Activated CD8-positive, alpha-beta T cell treated with anti-CD3 and anti-CD28 coated beads, Interleukin-2, amount 10 ng/mL, durations not matched to agents 7 days and 5 days (primary cell): ENCODE results near the gene MED15. TPM values are rescaled to one million over a fixed set of nuclear protein-coding genes. Genes with fewer than 3 reads are reported as not detected.

ENCODE experiments used
- ATAC-seq: fragments of 150-1000 bp; cut with Tn5 transposase; one replicate; pipeline ENCODE4 v1.10.0; 2021; ENCODE audit warnings: moderate library complexity
- CTCF ChIA-PET: fragments of 350-600 bp; sonication (Branson Sonifier 250); formaldehyde crosslinking; loops from one replicate; lab custom pipeline; 2021; ENCODE audit warnings: antibody characterized with exemption; lab: Charles Lee
- POLR2A ChIA-PET: fragments of 350-600 bp; sonication (Branson Sonifier 250); formaldehyde crosslinking; loops from one replicate; lab custom pipeline; 2021; ENCODE audit warnings: antibody characterized with exemption; lab: Charles Lee
- DNase-seq: peaks from one replicate; pipeline ENCODE4 v3.0.0-alpha.2; 2020
- H3K27ac Mint-ChIP-seq: one replicate; pipeline ENCODE4 v1.8.0; 2021; ENCODE audit warnings: mild to moderate bottlenecking, mixed read lengths
- H3K27me3 Mint-ChIP-seq: one replicate; pipeline ENCODE4 v1.8.0; 2021; ENCODE audit warnings: low read depth, mixed read lengths
- H3K36me3 Mint-ChIP-seq: one replicate; pipeline ENCODE4 v1.8.0; 2021; ENCODE audit warnings: low read depth, mixed read lengths
- H3K4me1 Mint-ChIP-seq: one replicate; pipeline ENCODE4 v1.8.0; 2021; ENCODE audit warnings: low read depth, mixed read lengths
- H3K4me3 Mint-ChIP-seq: one replicate; pipeline ENCODE4 v1.8.0; 2021; ENCODE audit warnings: mild to moderate bottlenecking, mixed read lengths
- H3K9me3 Mint-ChIP-seq: one replicate; pipeline ENCODE4 v1.8.0; 2022; ENCODE audit warnings: mixed read lengths; ENCODE audit not compliant: insufficient read depth
- total RNA-seq, 2 experiments: library from RNA; stranded (reverse); gene quantifications; one replicate each; pipeline ENCODE4 v1.2.3, GENCODE V29; 2021

MED15 gene
- total RNA-seq, 2 experiments from 2014 or later, result 155 to 161 TPM

- Mint-ChIP-seq H3K9me3 (no peaks in the 10 kb centered on the region), H3K27me3 (no peaks in the 10 kb centered on the region), H3K27ac (peak overlapping the region; percentile 89), H3K36me3 (peaks cover 90% of the 10 kb centered on the region), H3K4me1 (peaks cover 89% of the 10 kb centered on the region), H3K4me3 (peak overlapping the region; percentile 53)
- DNase-seq (no peak), ATAC-seq (no peak)
- POLR2A ChIA-PET, result interaction anchor here (0.9 to 5.5 kb wide), 5 partner anchors 10 to 145 kb away, joined by 3 to 28 read pairs (median 7); partner anchors contain the start of gene MED15
- CTCF ChIA-PET, result interaction anchor here (0.6 to 14.1 kb wide), 10 partner anchors 15 to 216 kb away, joined by 3 to 465 read pairs (median 4); partner anchors contain the start of gene MED15
These were observed 61.2 kb downstream of the MED15 start for GRCh38 chr22:20568502-20569058.

GRCh38 chr22:20569059-20570058 lies 61.9 kb downstream of the MED15 start:
- Mint-ChIP-seq H3K4me1 (peaks cover 81% of the 10 kb centered on the region), H3K27ac (peak overlapping the region; percentile 89), H3K4me3 (peak overlapping the region; percentile 53), H3K9me3 (no peaks in the 10 kb centered on the region), H3K36me3 (peaks cover 90% of the 10 kb centered on the region), H3K27me3 (no peaks in the 10 kb centered on the region)
- ChIA-PET POLR2A (interaction anchor here (0.6 to 5.5 kb wide), 6 partner anchors 10 to 61 kb away, joined by 3 to 28 read pairs (median 6); partner anchors contain the start of gene MED15), CTCF (interaction anchor here (0.6 to 14.1 kb wide), 12 partner anchors 14 to 215 kb away, joined by 3 to 465 read pairs (median 4); partner anchors contain the start of gene MED15)
- DNase-seq, result peak; percentile 91
- ATAC-seq, result peak; percentile 85

- no peak for ATAC-seq
- no peak for DNase-seq
- POLR2A ChIA-PET, result interaction anchor here (0.9 to 5.5 kb wide), 2 partner anchors 27 to 63 kb away, joined by 5 to 28 read pairs; partner anchors contain the start of gene MED15
- peak overlapping the region; percentile 31 for H3K4me3 Mint-ChIP-seq
- no peaks in the 10 kb centered on the region for H3K27me3 Mint-ChIP-seq
- H3K36me3 Mint-ChIP-seq, result peaks cover 89% of the 10 kb centered on the region
- H3K4me1 Mint-ChIP-seq, result peaks cover 67% of the 10 kb centered on the region
- CTCF ChIA-PET, result interaction anchor here (0.6 to 14.1 kb wide), 13 partner anchors 8 to 172 kb away, joined by 3 to 465 read pairs (median 4); partner anchors contain the start of gene MED15
- H3K27ac Mint-ChIP-seq, result peak overlapping the region; percentile 84
- H3K9me3 Mint-ChIP-seq, result no peaks in the 10 kb centered on the region
These were observed 63.7 kb downstream of the MED15 start for GRCh38 chr22:20571078-20571503.

GRCh38 chr22:20571531-20572007 lies 64.2 kb downstream of the MED15 start:
- no peaks in the 10 kb centered on the region for H3K9me3 Mint-ChIP-seq
- peak overlapping the region; percentile 8 for H3K4me3 Mint-ChIP-seq
- no peaks in the 10 kb centered on the region for H3K27me3 Mint-ChIP-seq
- H3K4me1 Mint-ChIP-seq, result peaks cover 63% of the 10 kb centered on the region
- H3K36me3 Mint-ChIP-seq, result peaks cover 87% of the 10 kb centered on the region
- peak; percentile 75 for DNase-seq
- CTCF ChIA-PET, result interaction anchor here (0.6 to 14.1 kb wide), 13 partner anchors 9 to 173 kb away, joined by 3 to 465 read pairs (median 4); partner anchors contain the start of gene MED15
- POLR2A ChIA-PET, result interaction anchor here (0.9 to 5.5 kb wide), 3 partner anchors 20 to 63 kb away, joined by 3 to 28 read pairs (median 5); partner anchors contain the start of gene MED15
- peak overlapping the region; percentile 84 for H3K27ac Mint-ChIP-seq
- ATAC-seq, result no peak

GRCh38 chr22:20572132-20572802 lies 64.9 kb downstream of the MED15 start:
- ATAC-seq, result no peak
- POLR2A ChIA-PET, result interaction anchor here (1.4 kb wide), 1 partner anchor 21 kb away, joined by 3 read pairs; no protein-coding TSS in a partner anchor
- CTCF ChIA-PET, result interaction anchor here (0.9 to 14.1 kb wide), 9 partner anchors 9 to 154 kb away, joined by 3 to 465 read pairs (median 4); partner anchors contain the start of gene MED15
- DNase-seq, result no peak
- Mint-ChIP-seq H3K4me1 (peaks cover 56% of the 10 kb centered on the region), H3K36me3 (peaks cover 84% of the 10 kb centered on the region), H3K9me3 (no peaks in the 10 kb centered on the region), H3K27ac (no peak overlapping the region), H3K4me3 (no peak overlapping the region), H3K27me3 (no peaks in the 10 kb centered on the region)

- Mint-ChIP-seq H3K27me3 (no peaks in the 10 kb centered on the region), H3K27ac (peak overlapping the region; percentile 49), H3K4me3 (no peak overlapping the region), H3K4me1 (peaks cover 47% of the 10 kb centered on the region), H3K36me3 (peaks cover 78% of the 10 kb centered on the region), H3K9me3 (no peaks in the 10 kb centered on the region)
- DNase-seq (no peak), ATAC-seq (no peak)
- ChIA-PET CTCF (interaction anchor here (0.6 to 14.1 kb wide), 3 partner anchors 10 to 65 kb away, joined by 3 to 465 read pairs (median 48); no protein-coding TSS in a partner anchor), POLR2A (no interaction called here)
These were observed 65.9 kb downstream of the MED15 start for GRCh38 chr22:20573176-20573832.

- peak overlapping the region; percentile 25 for H3K27ac Mint-ChIP-seq
- ChIA-PET POLR2A (interaction anchor here (2.2 kb wide), 1 partner anchor 66 kb away, joined by 6 read pairs; the partner anchor contains the start of gene MED15), CTCF (interaction anchor here (0.6 to 14.1 kb wide), 3 partner anchors 11 to 65 kb away, joined by 3 to 465 read pairs (median 48); no protein-coding TSS in a partner anchor)
- H3K4me3 Mint-ChIP-seq, result no peak overlapping the region
- H3K27me3 Mint-ChIP-seq, result no peaks in the 10 kb centered on the region
- DNase-seq, result no peak
- peaks cover 40% of the 10 kb centered on the region for H3K4me1 Mint-ChIP-seq
- H3K9me3 Mint-ChIP-seq, result no peaks in the 10 kb centered on the region
- H3K36me3 Mint-ChIP-seq, result peaks cover 74% of the 10 kb centered on the region
- ATAC-seq, result no peak
These were observed 66.6 kb downstream of the MED15 start for GRCh38 chr22:20573833-20574615.

DNA sequence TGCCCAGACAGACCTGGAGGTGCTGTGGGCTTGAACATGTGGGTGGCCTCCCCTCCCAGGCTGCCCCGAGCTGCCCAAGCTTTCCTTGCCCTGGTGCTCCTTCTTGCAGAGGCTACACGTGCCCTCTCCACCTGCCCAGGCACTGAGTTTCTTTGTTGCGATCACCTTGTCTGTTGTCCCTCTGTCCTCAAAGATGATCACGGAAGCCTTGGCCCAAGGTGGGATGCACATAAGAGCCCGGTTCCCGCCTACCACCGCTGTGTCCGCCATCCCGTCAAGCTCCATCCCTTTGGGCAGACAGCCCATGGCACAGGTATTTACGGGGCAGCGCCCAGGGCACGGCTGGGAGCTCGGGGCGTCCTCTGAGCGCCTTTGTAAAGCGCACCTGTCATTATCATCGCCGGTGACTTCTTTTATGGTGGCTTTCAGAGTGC lies 67.5 kb downstream of the MED15 start:
- CTCF ChIA-PET, result interaction anchor here (4.9 kb wide), 1 partner anchor 12 kb away, joined by 48 read pairs; no protein-coding TSS in a partner anchor
- H3K27me3 Mint-ChIP-seq, result no peaks in the 10 kb centered on the region
- POLR2A ChIA-PET, result interaction anchor here (2.2 kb wide), 1 partner anchor 67 kb away, joined by 6 read pairs; the partner anchor contains the start of gene MED15
- no peak overlapping the region for H3K4me3 Mint-ChIP-seq
- H3K27ac Mint-ChIP-seq, result no peak overlapping the region
- peaks cover 31% of the 10 kb centered on the region for H3K4me1 Mint-ChIP-seq
- ATAC-seq (no peak), DNase-seq (no peak)
- H3K9me3 Mint-ChIP-seq, result no peaks in the 10 kb centered on the region
- H3K36me3 Mint-ChIP-seq, result peaks cover 70% of the 10 kb centered on the region

DNA sequence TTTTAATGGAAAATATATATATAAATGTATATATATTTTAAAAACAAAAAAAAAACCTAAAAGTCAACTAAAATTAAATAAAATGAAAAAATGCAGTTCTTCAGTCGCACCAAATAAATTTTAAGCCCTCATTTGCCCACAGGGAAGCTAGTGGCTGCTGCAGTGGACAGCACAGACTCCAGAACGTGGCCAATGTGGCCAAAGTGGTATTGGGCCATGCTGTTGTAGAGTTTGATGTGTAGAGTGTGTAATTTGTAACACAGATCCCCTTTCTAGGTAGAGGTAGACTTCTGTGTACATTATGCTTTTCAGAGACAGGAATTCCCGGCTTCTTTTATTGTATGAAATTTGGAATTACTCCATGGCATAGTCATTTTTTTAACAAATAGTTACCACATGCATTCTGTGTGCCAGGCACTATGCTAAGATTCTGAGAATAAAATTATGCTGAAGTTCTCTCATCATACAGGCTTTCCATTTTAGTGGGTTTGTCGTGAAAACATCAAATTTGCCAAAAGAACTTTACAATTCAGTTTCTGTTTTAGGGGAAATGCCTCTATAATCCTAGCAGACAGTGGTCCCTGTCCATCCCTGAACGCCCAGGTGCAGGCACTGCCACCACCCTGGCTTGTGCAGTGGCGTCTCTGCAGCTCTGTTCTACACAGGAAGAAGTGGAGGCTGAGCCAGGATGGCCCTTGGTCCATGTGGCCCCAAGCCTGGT lies 68.5 kb downstream of the MED15 start:
- Mint-ChIP-seq H3K4me3 (no peak overlapping the region), H3K27me3 (no peaks in the 10 kb centered on the region), H3K9me3 (no peaks in the 10 kb centered on the region), H3K4me1 (peaks cover 26% of the 10 kb centered on the region), H3K36me3 (peaks cover 68% of the 10 kb centered on the region), H3K27ac (no peak overlapping the region)
- no peak for DNase-seq
- ATAC-seq, result no peak
- CTCF ChIA-PET, result no interaction called here
- POLR2A ChIA-PET, result interaction anchor here (2.2 kb wide), 1 partner anchor 68 kb away, joined by 6 read pairs; the partner anchor contains the start of gene MED15
